Heart left ventricle (tissue), 16 donors: ENCODE results near the gene LIPC. TPM values are rescaled to one million over a fixed set of nuclear protein-coding genes. Genes with fewer than 3 reads are reported as not detected.

Experiments used
- ATAC-seq, 4 donors: fragments of 200-7000 bp; cut with Tn5 transposase; one replicate each; pipeline ENCODE4 v1.9.1; 2020 to 2022; ENCODE audit warnings: moderate library complexity in 4 of 4, mild to moderate bottlenecking in 3 of 4, moderate number of reproducible peaks in 1 of 4
- DNase-seq, 5 donors: peaks; one replicate each; pipeline ENCODE4 v3.0.0-alpha.2; 2020
- H3K27ac ChIP-seq, 12 donors: fragments of 200-600 bp; sonication (generic) in 4 of 12; one replicate each; pipeline versions ENCODE4 v1.5.0 to v1.8.0; 2016 to 2022; ENCODE audit warnings: mild to moderate bottlenecking in 2 of 12
- H3K27me3 ChIP-seq, 9 donors: fragments of 200-600 bp; sonication (generic) in 2 of 9; one replicate each; pipeline versions ENCODE4 v1.5.1 to v1.8.0; 2016 to 2022; ENCODE audit warnings: mild to moderate bottlenecking in 3 of 9
- H3K36me3 ChIP-seq, 9 donors: fragments of 200-600 bp; sonication (generic) in 2 of 9; one replicate each; pipeline versions ENCODE4 v1.5.0 to v1.8.0; 2018 to 2022; ENCODE audit warnings: mild to moderate bottlenecking in 2 of 9
- H3K4me1 ChIP-seq, 12 donors: fragments of 200-600 bp; sonication (generic) in 4 of 12; one replicate each; pipeline versions ENCODE4 v1.5.0 to v1.8.0; 2016 to 2022; ENCODE audit warnings: mild to moderate bottlenecking in 3 of 12
- H3K4me3 ChIP-seq, 12 donors: fragments of 200-600 bp; sonication (generic) in 4 of 12; one replicate each; pipeline versions ENCODE4 v1.5.0 to v1.8.0; 2017 to 2022; ENCODE audit warnings: mild to moderate bottlenecking in 9 of 12, moderate library complexity in 4 of 12
- H3K9me3 ChIP-seq, 12 donors: fragments of 200-600 bp; sonication (generic) in 4 of 12; one replicate each; pipeline versions ENCODE4 v1.5.0 to v1.8.0; 2016 to 2022; ENCODE audit warnings: mild to moderate bottlenecking in 1 of 12
- POLR2A ChIP-seq, 2 donors: fragments of 450-650 bp; IDR thresholded peaks; one replicate each; pipeline ENCODE4 v1.6.1; 2017; ENCODE audit warnings: antibody characterized with exemption in 2 of 2, mild to moderate bottlenecking in 2 of 2, moderate library complexity in 2 of 2
- WGBS, 4 donors: extraction: QIAGEN DNeasy Blood & Tissue Kit in 2 of 4; methylation state at CpG; one replicate each; pipeline versions ENCODE4 v1.1.5 to v1.1.7; 2013 to 2018; 5-methylcytosine and 5-hydroxymethylcytosine counted together
- intact Hi-C, 10 donors: fragments of 100-400 bp; cut with DNase I; formaldehyde crosslinking; loops; one replicate each; pipeline versions ENCODE4 v1.11.1 to v1.14.2; 2022
- polyA plus RNA-seq, 2 donors: library from polyadenylated mRNA; stranded (reverse); fragments of 200-250 nt; gene quantifications; one replicate each; pipeline ENCODE4 v1.2.3, GENCODE V29; 2013
- total RNA-seq, 9 donors: library from RNA; depleted of rRNA in 2 of 9; stranded (reverse); fragments of >200 nt in 2 of 9; fragmentation: NEBNext Ultra II Directional in 3 of 9; extraction: Animal tissue kit (Norgen Biotek cat#: 25700) in 3 of 9; gene quantifications; one replicate each; pipeline versions ENCODE4 v1.1.0 to v1.2.4, GENCODE V29; 2016 to 2023
- TF ChIP-seq, protein P1 (sequence below), 12 donors: fragments of 200-600 bp; sonication (generic) in 4 of 12; IDR thresholded peaks; one replicate each; pipeline versions ENCODE4 v1.5.0 to v1.8.0; 2018 to 2022; ENCODE audit warnings: antibody characterized with exemption in 12 of 12, mild to moderate bottlenecking in 5 of 12
- donor health status: ischemic (EF 13 %, LVEDD 7.1; RV severe dilation, severe dysfunction).
- donor health status: healthy with polysubstance abuse.
- donor health status: DM: no; HTN: yes; CAD: no.
- donor health status: DM: no; HTN: no; CAD: no.
- donor health status: ischemic (EF 25% LVEDD 6.9; RV normal size, moderate dysfunction).
- donor health status: ischemic (EF 25% LVEDD 5.7; RV mildly dilated, moderate dysfunction).
- donor health status: healthy.
- donor health status: DM: yes; HTN: yes; CAD: no.
- donor health status: ischemic (EF 35%, LVEDD 5.7; RV mildly dilated, moderate dysfunction).
- donor health status: nonischemic (EF 11% LVEDD 7.7; RV severe dilation, severe dysfunction).
- donor health status: DM: yes; HTN: yes; CAD: no.
- donor health status: PGD.
- donor health status: ischemic (EF 29% LVEDD 5.4; RV normal size, mild dysfunction).
- donor health status: nonischemic (EF 23%, LVEDD 6.1; RV moderate dilation, normal function).

LIPC gene
- total and polyA plus RNA-seq, 11 donors, result 0.10 to 1.4 (median 0.55) TPM; not detected in 1

DNA sequence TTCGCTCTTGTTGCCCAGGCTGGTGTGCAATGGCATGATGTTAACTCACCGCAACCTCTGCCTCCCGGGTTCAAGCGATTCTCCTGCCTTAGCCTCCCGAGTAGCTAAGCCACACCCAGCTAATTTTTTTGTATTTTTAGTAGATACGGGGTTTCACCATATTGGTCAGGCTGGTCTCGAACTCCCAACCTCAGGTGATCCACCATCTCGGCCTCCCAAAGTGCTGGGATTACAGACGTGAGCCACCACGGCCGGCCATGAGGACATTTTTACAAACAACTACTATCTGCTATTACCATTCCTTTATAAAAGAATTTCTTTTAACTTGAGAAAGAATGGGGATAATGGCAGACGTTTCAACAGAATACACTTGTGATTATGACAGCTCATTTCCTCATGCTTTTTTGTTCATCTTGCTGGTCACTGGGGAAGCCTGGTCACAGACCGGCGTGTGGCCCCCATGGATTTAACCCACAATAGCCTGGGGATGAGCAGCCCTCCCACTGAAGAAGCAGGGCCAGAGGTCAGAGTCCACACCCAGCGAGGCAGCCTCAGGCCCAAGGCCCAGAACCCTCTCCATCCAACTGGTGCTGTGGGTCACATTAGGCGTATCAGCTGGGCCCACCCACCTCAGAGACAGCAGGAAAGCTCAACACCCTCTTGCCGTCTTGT is 112.0 kb downstream of the LIPC start:
- no peak for DNase-seq
- whole genome bisulfite sequencing, 4 donors, result 87 to 93% (median 91%) methylated on average over 17 of the region's 17 CpGs
- ATAC-seq, result no peak
- no peaks in the 10 kb centered on the region for H3K9me3 ChIP-seq
- no peak overlapping the region for H3K4me3 ChIP-seq
- intact Hi-C loops, result no loop called here
- H3K4me1 ChIP-seq, result peaks cover 0 to 29% (median 12%) of the 10 kb centered on the region in 12 donors
- H3K27me3 ChIP-seq, result no peaks in the 10 kb centered on the region
- no peak for TF ChIP-seq POLR2A (IDR thresholded peaks at IDR 0.05)
- TF ChIP-seq, protein P1, sequence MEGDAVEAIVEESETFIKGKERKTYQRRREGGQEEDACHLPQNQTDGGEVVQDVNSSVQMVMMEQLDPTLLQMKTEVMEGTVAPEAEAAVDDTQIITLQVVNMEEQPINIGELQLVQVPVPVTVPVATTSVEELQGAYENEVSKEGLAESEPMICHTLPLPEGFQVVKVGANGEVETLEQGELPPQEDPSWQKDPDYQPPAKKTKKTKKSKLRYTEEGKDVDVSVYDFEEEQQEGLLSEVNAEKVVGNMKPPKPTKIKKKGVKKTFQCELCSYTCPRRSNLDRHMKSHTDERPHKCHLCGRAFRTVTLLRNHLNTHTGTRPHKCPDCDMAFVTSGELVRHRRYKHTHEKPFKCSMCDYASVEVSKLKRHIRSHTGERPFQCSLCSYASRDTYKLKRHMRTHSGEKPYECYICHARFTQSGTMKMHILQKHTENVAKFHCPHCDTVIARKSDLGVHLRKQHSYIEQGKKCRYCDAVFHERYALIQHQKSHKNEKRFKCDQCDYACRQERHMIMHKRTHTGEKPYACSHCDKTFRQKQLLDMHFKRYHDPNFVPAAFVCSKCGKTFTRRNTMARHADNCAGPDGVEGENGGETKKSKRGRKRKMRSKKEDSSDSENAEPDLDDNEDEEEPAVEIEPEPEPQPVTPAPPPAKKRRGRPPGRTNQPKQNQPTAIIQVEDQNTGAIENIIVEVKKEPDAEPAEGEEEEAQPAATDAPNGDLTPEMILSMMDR (IDR thresholded peaks at IDR 0.05), result no peak
- no peaks in the 10 kb centered on the region for H3K36me3 ChIP-seq
- no peak overlapping the region for H3K27ac ChIP-seq

DNA sequence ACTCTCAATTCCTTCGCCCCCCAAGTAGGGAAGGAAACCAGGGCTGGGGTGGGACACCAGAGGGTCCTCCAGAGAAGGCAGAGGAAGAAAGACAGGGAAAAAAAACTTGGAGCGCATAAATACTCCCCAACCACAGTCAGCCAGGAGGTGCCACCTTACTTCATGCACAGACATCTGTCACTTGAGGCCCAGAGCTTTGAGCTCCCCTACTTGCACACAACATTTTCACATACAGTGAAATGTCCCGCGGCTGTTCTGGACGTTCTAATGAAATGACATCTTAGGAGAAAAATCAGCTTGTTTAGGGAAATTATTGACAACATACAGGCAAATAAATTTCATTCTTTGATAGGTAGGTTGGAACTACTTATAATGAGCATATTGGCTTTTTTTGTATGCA is 113.0 kb downstream of the LIPC start:
- no peak for ATAC-seq
- intact Hi-C loops, result no loop called here
- DNase-seq, result no peak
- Histone ChIP-seq H3K9me3 (no peaks in the 10 kb centered on the region), H3K4me1 (peaks cover 0 to 39% (median 14%) of the 10 kb centered on the region in 12 donors), H3K27ac (no peak overlapping the region), H3K36me3 (no peaks in the 10 kb centered on the region), H3K27me3 (no peaks in the 10 kb centered on the region), H3K4me3 (no peak overlapping the region)
- no peak for TF ChIP-seq POLR2A (IDR thresholded peaks at IDR 0.05)
- TF ChIP-seq, protein P1 (IDR thresholded peaks at IDR 0.05), result no peak
- 93 to 97% (median 95%) methylated on average over 5 of the region's 5 CpGs for WGBS, 4 donors

DNA sequence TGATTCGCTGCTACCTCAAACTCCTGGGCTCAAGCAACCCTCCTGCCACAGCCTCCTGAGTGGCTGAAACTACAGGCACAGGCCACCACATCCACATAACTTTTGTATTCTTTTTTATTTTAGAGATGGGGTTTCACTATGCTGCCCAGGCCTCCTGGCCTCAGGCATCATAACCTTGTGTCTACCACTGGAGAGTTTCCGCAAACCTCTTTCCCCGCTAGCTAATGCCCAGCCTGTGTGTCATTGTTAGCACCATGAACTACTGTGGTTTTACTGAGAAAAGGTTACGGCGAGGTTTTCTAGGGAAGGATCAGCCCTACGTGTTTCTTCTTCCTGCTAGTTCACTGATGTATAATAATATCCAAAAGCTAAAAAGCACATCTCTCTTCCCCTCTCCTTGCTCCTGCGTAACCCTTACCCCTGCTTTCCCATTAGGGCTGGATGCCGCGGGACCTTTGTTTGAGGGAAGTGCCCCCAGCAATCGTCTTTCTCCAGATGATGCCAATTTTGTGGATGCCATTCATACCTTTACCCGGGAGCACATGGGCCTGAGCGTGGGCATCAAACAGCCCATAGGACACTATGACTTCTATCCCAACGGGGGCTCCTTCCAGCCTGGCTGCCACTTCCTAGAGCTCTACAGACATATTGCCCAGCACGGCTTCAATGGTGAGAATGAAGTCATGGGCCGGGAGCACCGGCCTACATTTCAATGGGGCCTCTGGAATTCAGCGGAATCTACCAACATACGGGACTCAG is 113.7 kb downstream of the LIPC start:
- intact Hi-C loops, result no loop called here
- WGBS, 4 donors, result 93 to 97% (median 95%) methylated on average over 14 to 18 of the region's 18 CpGs
- H3K27ac ChIP-seq, result peak overlapping the region in 9 of 12 donors; percentile 11 to 92 (median 68)

More for the DNA sequence above, 113.7 kb downstream of the LIPC start:
- no peak for TF ChIP-seq POLR2A (IDR thresholded peaks at IDR 0.05)
- TF ChIP-seq, protein P1 (IDR thresholded peaks at IDR 0.05), result no peak
- H3K9me3 ChIP-seq, result no peaks in the 10 kb centered on the region
- H3K27me3 ChIP-seq, result no peaks in the 10 kb centered on the region
- H3K4me1 ChIP-seq, result peaks cover 0 to 45% (median 16%) of the 10 kb centered on the region in 12 donors
- H3K36me3 ChIP-seq, result no peaks in the 10 kb centered on the region
- H3K4me3 ChIP-seq, result no peak overlapping the region
- ATAC-seq (no peak), DNase-seq (no peak)
